ENCODE results near the gene HSPA4.

HSPA4 gene

DNA sequence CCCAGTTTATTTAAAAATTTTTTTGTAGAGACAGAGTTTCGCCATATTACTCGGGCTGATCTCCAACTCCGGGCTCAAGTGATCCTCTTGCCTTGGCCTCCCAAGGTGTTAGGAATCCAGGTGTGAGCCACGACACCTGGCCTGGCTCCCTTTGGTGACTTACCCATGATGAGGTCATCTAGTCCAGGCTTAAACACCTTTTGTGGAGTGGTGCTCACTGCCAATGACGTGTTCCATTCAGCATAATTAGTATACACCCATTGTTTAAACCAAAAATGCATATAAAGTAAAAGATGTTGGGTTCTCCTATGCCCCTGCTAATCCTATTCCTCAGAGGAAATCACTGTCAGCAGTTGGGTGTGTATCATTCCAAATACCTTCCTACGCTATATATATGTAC, 91.0 kb downstream of the HSPA4 start:
- H3K36me3 ChIP-seq = no peaks in the 10 kb centered on the region
- H3K27ac ChIP-seq = no peak overlapping the region
- intact Hi-C loops (cut with DNase I; ENCODE audit: low total_unique reads) = no loop called here
- TF ChIP-seq, protein P1, sequence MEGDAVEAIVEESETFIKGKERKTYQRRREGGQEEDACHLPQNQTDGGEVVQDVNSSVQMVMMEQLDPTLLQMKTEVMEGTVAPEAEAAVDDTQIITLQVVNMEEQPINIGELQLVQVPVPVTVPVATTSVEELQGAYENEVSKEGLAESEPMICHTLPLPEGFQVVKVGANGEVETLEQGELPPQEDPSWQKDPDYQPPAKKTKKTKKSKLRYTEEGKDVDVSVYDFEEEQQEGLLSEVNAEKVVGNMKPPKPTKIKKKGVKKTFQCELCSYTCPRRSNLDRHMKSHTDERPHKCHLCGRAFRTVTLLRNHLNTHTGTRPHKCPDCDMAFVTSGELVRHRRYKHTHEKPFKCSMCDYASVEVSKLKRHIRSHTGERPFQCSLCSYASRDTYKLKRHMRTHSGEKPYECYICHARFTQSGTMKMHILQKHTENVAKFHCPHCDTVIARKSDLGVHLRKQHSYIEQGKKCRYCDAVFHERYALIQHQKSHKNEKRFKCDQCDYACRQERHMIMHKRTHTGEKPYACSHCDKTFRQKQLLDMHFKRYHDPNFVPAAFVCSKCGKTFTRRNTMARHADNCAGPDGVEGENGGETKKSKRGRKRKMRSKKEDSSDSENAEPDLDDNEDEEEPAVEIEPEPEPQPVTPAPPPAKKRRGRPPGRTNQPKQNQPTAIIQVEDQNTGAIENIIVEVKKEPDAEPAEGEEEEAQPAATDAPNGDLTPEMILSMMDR (IDR thresholded peaks at IDR 0.05) = no peak
- H3K27me3 ChIP-seq = peaks cover 0 to 5% of the 10 kb centered on the region in 2 donors
- H3K4me3 ChIP-seq = no peak overlapping the region
- H3K4me1 ChIP-seq = no peaks in the 10 kb centered on the region
- DNase-seq = no peak
- H3K9me3 ChIP-seq = no peaks in the 10 kb centered on the region

DNA sequence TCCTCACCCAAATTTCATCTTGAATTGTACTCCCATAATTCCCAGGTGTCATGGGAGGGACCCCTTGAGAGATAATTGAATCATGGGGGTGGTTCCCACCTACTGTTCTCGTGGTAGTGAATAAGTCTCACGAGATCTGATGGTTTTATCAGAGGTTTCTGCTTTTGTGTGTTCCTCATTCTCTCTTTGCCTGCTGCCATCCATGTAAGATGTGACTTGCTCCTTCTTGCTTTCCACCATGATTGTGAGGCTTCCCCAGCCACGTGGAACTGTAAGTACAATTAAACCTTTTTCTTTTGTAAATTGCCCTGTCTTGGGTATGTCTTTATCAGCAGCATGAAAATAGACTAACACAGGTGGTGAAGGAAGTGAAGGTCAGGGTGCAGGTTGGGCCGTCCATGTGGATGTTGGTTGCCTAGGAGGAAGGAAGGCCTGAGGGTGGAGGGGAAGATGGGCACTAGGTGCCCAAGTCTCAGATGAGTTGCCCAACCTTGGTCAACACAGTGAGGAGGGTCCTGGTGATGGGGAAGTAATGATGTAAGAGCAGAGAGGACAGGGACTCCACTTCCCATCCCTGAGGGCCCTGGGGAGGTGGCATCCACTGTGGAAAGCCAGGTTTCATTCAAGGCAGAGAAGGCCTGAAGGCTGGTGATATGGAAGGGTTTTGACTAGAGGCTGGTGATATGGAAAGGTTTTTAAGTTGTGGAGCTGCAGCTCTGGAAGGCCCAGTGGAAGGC, 92.6 kb downstream of the HSPA4 start:
- intact Hi-C loops (cut with DNase I; ENCODE audit: low total_unique reads) = no loop called here
- no peaks in the 10 kb centered on the region for H3K9me3 ChIP-seq
- no peak overlapping the region for H3K4me3 ChIP-seq
- TF ChIP-seq, protein P1 (IDR thresholded peaks at IDR 0.05) = no peak
- no peak overlapping the region for H3K27ac ChIP-seq
- DNase-seq = no peak
- H3K4me1 ChIP-seq = no peaks in the 10 kb centered on the region
- H3K36me3 ChIP-seq = no peaks in the 10 kb centered on the region
- peaks cover 0 to 5% of the 10 kb centered on the region in 2 donors for H3K27me3 ChIP-seq

DNA sequence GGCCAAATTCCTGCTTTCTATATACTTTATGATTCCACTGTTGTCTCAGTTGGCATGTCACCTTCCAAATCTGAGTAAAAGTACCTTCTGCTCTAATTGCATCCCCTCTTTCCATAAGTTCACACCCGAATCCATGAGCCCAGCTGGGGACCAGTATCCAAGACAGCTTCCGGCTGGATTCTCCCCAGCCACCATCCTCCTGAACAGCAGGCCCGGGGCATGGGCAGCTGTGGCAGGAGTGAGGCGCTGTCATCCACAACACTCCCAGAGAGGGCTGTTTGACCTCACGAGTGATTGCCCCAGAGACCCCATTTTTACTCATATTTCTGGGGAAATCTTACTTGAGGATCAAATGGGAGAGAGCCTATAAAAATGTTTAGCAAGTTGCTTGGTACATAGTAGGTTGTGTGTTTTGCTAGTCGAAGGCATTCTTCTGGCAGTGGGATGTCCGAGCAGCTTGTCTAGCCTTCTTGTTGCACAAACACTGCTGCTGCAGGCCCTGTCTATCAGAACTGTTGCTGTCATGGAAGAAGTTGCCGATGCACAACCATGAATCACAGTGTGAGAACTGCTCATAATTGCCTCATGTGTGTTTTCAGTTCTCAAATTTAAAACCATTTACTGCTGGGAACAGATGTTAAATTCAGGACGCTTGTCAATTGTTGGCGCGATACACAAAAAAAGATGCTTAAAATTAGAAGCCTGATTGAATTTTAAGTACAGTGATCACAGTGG, 93.8 kb downstream of the HSPA4 start:
- no peaks in the 10 kb centered on the region for H3K4me1 ChIP-seq
- H3K36me3 ChIP-seq = no peaks in the 10 kb centered on the region
- peaks cover 0 to under 1% of the 10 kb centered on the region in 2 donors for H3K27me3 ChIP-seq
- no peak overlapping the region for H3K27ac ChIP-seq
- H3K9me3 ChIP-seq = no peaks in the 10 kb centered on the region
- intact Hi-C loops (cut with DNase I; ENCODE audit: low total_unique reads) = no loop called here
- TF ChIP-seq, protein P1 (IDR thresholded peaks at IDR 0.05) = no peak
- no peak overlapping the region for H3K4me3 ChIP-seq
- DNase-seq = no peak

DNA sequence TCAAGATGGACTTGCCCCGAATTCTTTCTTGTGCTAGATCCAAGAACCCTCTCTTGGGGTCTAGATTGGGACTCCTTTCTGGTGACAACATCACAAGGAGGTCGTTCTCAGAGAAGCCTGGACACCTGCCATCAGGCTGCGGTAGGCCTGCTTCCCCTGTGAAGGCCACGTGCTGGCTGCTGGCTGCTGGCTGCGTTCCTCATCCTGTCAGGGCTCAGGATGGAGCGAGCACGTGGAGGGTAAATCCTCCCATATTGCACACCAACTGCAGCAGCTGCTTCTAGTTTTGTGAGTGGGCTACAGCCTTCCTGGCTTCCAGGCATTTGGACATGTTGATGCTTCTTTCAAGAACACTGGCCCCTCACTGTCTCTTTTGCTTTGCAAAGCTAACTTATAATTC, 95.6 kb downstream of the HSPA4 start:
- Histone ChIP-seq H3K4me1 (no peaks in the 10 kb centered on the region), H3K27me3 (no peaks in the 10 kb centered on the region), H3K27ac (no peak overlapping the region), H3K36me3 (no peaks in the 10 kb centered on the region), H3K9me3 (no peaks in the 10 kb centered on the region), H3K4me3 (no peak overlapping the region)
- TF ChIP-seq, protein P1 (IDR thresholded peaks at IDR 0.05) = no peak
- intact Hi-C loops (cut with DNase I; ENCODE audit: low total_unique reads) = no loop called here
- DNase-seq = no peak

DNA sequence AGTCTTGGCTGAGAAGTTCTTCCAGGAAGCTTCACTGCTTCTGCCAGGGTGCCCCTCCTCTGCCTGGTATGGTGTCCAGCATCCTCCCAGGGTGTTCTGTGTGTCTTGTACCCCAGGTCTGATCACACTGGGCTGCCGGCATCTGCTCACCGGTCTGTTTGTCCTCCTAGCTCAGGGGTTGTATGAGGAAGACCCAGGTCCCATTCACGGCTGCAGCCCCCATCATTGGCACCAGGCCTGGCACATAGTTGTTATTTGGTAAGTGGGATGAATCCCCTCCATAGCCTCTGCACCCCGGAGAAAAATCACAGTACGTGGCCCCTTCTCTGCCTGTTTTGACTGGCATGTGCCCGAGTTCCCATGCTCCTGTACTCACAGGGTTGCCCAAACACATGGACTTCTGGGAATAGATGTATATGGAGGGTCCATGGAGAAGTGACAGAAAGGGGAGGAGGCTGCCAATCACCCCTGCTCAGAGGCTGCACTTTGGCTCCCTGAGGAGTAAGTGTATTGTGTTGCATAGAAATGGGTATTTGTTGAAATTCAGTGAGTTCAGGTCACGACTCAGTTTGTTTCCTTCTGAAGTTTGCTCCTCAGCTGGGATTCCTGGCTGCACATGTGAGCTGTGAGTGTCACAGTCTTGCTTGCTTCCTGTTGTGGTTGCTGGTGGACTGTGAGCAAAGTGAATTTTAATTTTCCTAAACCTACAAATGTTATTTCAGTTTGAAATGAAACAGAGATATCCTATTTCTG, 96.2 kb downstream of the HSPA4 start:
- H3K4me3 ChIP-seq = no peak overlapping the region
- no peaks in the 10 kb centered on the region for H3K27me3 ChIP-seq
- TF ChIP-seq, protein P1 (IDR thresholded peaks at IDR 0.05) = no peak
- H3K36me3 ChIP-seq = no peaks in the 10 kb centered on the region
- intact Hi-C loops (cut with DNase I; ENCODE audit: low total_unique reads) = no loop called here
- no peaks in the 10 kb centered on the region for H3K4me1 ChIP-seq
- DNase-seq = no peak
- H3K27ac ChIP-seq = no peak overlapping the region
- no peaks in the 10 kb centered on the region for H3K9me3 ChIP-seq
